B cell (primary cell): ENCODE measurements around the gene NCK1. TPM values are rescaled to one million over a fixed set of nuclear protein-coding genes. Genes with fewer than 3 reads are reported as not detected.

Experiments
- ATAC-seq: fragments of 200-7000 bp; cut with Tn5 transposase; one replicate; pipeline ENCODE4 v1.10.0; 2021; ENCODE audit warnings: low read depth, mild to moderate bottlenecking, moderate number of reproducible peaks, moderate library complexity
- CTCF ChIA-PET: fragments of 350-600 bp; sonication (Branson Sonifier 250); formaldehyde crosslinking; loops from one replicate; lab custom pipeline; 2021; ENCODE audit warnings: antibody characterized with exemption, inconsistent platforms; lab: Charles Lee
- POLR2A ChIA-PET: fragments of 350-600 bp; sonication (Branson Sonifier 250); formaldehyde crosslinking; loops from one replicate; lab custom pipeline; 2021; ENCODE audit warnings: antibody characterized with exemption; lab: Charles Lee
- DNase-seq: peaks from one replicate; pipeline ENCODE4 v3.0.0; 2013
- H2AFZ ChIP-seq: 2 replicates; pipeline ENCODE4 v1.6.1; 2012; ENCODE audit warnings: mild to moderate bottlenecking, low read depth, low read length; ENCODE audit not compliant: insufficient read depth, poor library complexity, severe bottlenecking
- H3K27ac ChIP-seq, 2 donors: 1 replicate in 1 of 2; 2 replicates in 1 of 2; pipeline ENCODE4 v1.5.1; 2012 to 2013; ENCODE audit warnings: low read length in 2 of 2, mild to moderate bottlenecking in 2 of 2, moderate library complexity in 1 of 2
- H3K27me3 ChIP-seq, 4 experiments: fragments of 200-600 bp in 1 of 4; sonication (generic) in 1 of 4; replicated peaks in 1 of 4; 1 replicate in 2 of 4; 2 replicates in 2 of 4; pipeline versions ENCODE4 v1.6.1 to v1.7.0; 2013 to 2016; ENCODE audit warnings: low read length in 3 of 4, mild to moderate bottlenecking in 2 of 4, mixed read lengths in 1 of 4, moderate library complexity in 1 of 4; ENCODE audit not compliant: insufficient read depth in 4 of 4, control insufficient read depth in 3 of 4; ENCODE audit errors: control extremely low read depth in 1 of 4
- H3K36me3 ChIP-seq, 2 experiments: replicated peaks in 1 of 2; 1 replicate in 1 of 2; 2 replicates in 1 of 2; pipeline versions ENCODE4 v1.6.1 to v1.7.1; 2013; ENCODE audit warnings: low read length in 1 of 2; ENCODE audit not compliant: insufficient read depth in 2 of 2, control insufficient read depth in 1 of 2; ENCODE audit errors: control extremely low read depth in 1 of 2, extremely low read depth in 1 of 2
- H3K4me1 ChIP-seq, 2 donors: fragments of 200-600 bp in 1 of 2; sonication (generic) in 1 of 2; 1 replicate in 1 of 2; 2 replicates in 1 of 2; pipeline versions ENCODE4 v1.5.1 to v1.6.1; 2013 to 2017; ENCODE audit warnings: low read length in 2 of 2; ENCODE audit not compliant: control insufficient read depth in 2 of 2, insufficient read depth in 2 of 2
- H3K4me2 ChIP-seq: replicated peaks from 2 replicates; pipeline ENCODE3; 2012; ENCODE audit warnings: mild to moderate bottlenecking, low read depth, low read length; ENCODE audit not compliant: poor library complexity, severe bottlenecking
- H3K4me3 ChIP-seq, 5 experiments: fragments of 200-600 bp in 1 of 5; sonication (generic) in 1 of 5; 1 replicate in 3 of 5; 2 replicates in 2 of 5; pipeline versions ENCODE4 v1.5.1 to v1.7.0; 2011 to 2016; ENCODE audit warnings: low read length in 4 of 5, mild to moderate bottlenecking in 4 of 5, low read depth in 2 of 5, control low read depth in 1 of 5, moderate library complexity in 1 of 5; ENCODE audit not compliant: insufficient read depth in 1 of 5; ENCODE audit errors: control extremely low read depth in 1 of 5, extremely low read depth in 1 of 5
- H3K79me2 ChIP-seq: fragments of 200-600 bp; sonication (generic); one replicate; pipeline ENCODE4 v1.6.0; 2016; ENCODE audit warnings: low read length; ENCODE audit not compliant: control insufficient read depth, insufficient read depth
- H3K9ac ChIP-seq: fragments of 200-600 bp; sonication (generic); 2 replicates; pipeline ENCODE4 v1.6.1; 2017; ENCODE audit warnings: mild to moderate bottlenecking, low read length, moderate library complexity
- H3K9me3 ChIP-seq, 3 donors: one replicate each; pipeline versions ENCODE4 v1.6.1 to v1.7.1; 2013; ENCODE audit warnings: low read length in 2 of 3; ENCODE audit not compliant: control insufficient read depth in 2 of 3, insufficient read depth in 1 of 3; ENCODE audit errors: control extremely low read depth in 1 of 3
- H4K20me1 ChIP-seq: 2 replicates; pipeline ENCODE4 v1.6.0; 2012; ENCODE audit warnings: mild to moderate bottlenecking, low read length; ENCODE audit not compliant: insufficient read depth, control insufficient read depth, poor library complexity, severe bottlenecking
- H3K27ac Mint-ChIP-seq: one replicate; pipeline ENCODE4 v1.8.0; 2021; ENCODE audit warnings: mixed read lengths
- H3K27me3 Mint-ChIP-seq: one replicate; pipeline ENCODE4 v1.8.0; 2021; ENCODE audit warnings: mixed read lengths
- H3K4me1 Mint-ChIP-seq: one replicate; pipeline ENCODE4 v1.8.0; 2021; ENCODE audit warnings: mixed read lengths
- H3K4me3 Mint-ChIP-seq: one replicate; pipeline ENCODE4 v1.8.0; 2021; ENCODE audit warnings: mixed read lengths
- H3K9me3 Mint-ChIP-seq: one replicate; pipeline ENCODE4 v1.8.0; 2022; ENCODE audit warnings: mixed read lengths; ENCODE audit not compliant: insufficient read depth
- CTCF ChIP-seq: fragments of 200-600 bp; IDR thresholded peaks from one replicate; pipeline ENCODE4 v1.8.0; 2022; ENCODE audit warnings: antibody characterized with exemption, mild to moderate bottlenecking
- EZH2 ChIP-seq: IDR thresholded peaks from 2 replicates; pipeline ENCODE4 v1.6.1; 2012; ENCODE audit warnings: borderline replicate concordance, low read depth, mild to moderate bottlenecking, moderate library complexity, low read length; ENCODE audit not compliant: insufficient read depth, poor library complexity, severe bottlenecking
- WGBS: methylation state at CpG from one replicate; pipeline ENCODE4 v1.1.5; 2013; ENCODE audit warnings: missing lambda C conversion rate; ENCODE audit not compliant: insufficient coverage; 5-methylcytosine and 5-hydroxymethylcytosine counted together
- intact Hi-C: fragments of 100-400 bp; cut with micrococcal nuclease; formaldehyde crosslinking; loops from one replicate; pipeline ENCODE4 v1.10.0; 2022
- polyA plus RNA-seq: library from polyadenylated mRNA; depleted of rRNA; stranded (reverse); fragments of >200 nt; gene quantifications from 2 replicates; pipeline ENCODE4 v1.2.3, GENCODE V29; 2012
- total RNA-seq, 2 donors: library from RNA; stranded (reverse); fragments of 120-200 nt in 1 of 2; gene quantifications; 1 replicate in 1 of 2; 2 replicates in 1 of 2; pipeline versions ENCODE4 v1.2.3 to v1.2.4, GENCODE V29; 2013 to 2022

The NCK1 gene
- total and polyA plus RNA-seq, 2 donors (not counting 1 experiment from before 2014, with no cell fraction given): 12.6 to 32.4 TPM

GRCh38 chr3:136891934-136892855 is 30.2 kb downstream of the NCK1 start:
- Mint-ChIP-seq H3K9me3 (no peaks in the 10 kb centered on the region), H3K4me1 (peaks cover 49% of the 10 kb centered on the region), H3K27me3 (no peaks in the 10 kb centered on the region), H3K4me3 (no peak overlapping the region), H3K27ac (no peak overlapping the region)
- Histone ChIP-seq H3K4me1 (peaks cover 19 to 27% of the 10 kb centered on the region in 2 donors), H2AFZ (no peak overlapping the region), H3K4me2 (no peak overlapping the region), H3K36me3 (peaks cover 1 to 8% of the 10 kb centered on the region in 2 experiments), H3K27ac (no peak overlapping the region), H3K9me3 (peaks cover 0 to 14% (median 0%) of the 10 kb centered on the region in 3 donors), H3K4me3 (no peak overlapping the region), H3K79me2 (peaks cover 96% of the 10 kb centered on the region), H4K20me1 (peaks cover 48% of the 10 kb centered on the region), H3K27me3 (no peaks in the 10 kb centered on the region), H3K9ac (no peak overlapping the region)
- intact Hi-C loops: no loop called here
- no peak for ATAC-seq
- DNase-seq: no peak
- TF ChIP-seq CTCF (no peak), EZH2 (no peak)
- CTCF ChIA-PET: interaction anchor here (1.2 kb wide), 1 partner anchor 705 kb away, joined by 3 read pairs; no protein-coding TSS in a partner anchor
- POLR2A ChIA-PET: no interaction called here
- WGBS: 0% methylated on average over 1 of the region's 2 CpGs
